ENCODE results near the gene KRT72.

The KRT72 gene

DNA sequence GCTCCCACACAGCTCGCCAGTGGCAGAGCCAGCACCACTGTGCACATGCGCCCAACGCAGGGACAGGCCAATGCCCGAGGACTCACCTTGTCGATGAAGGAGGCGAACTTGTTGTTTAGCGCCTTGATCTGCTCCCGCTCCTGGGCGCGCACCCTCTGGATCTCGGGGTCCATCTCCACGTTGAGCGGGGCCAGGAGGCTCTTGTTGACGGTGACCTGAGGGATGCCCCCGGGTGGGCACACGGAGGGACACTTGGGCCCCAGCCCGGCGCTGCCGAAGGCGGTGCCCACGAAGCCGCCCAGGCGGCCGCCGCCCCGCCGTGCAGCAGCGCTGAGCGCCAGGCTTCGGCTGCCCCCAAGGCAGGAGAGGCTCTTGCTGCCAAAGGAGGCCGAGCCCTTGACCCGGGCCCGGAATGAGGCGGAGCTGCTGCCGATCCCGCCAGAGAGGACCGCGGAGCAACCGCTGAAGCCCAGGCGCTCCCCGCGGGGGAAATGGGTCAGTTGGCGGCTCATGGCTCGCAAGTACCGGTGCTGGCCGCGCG is at the start of gene KRT72:
Gene KRT72 (minus strand): TSS at position 523 of the 541 bp plus-strand sequence. CDS start 11 bp downstream, at position 512.
- DNase-seq (ENCODE audit: low read depth), result no peak
- H3K4me3 ChIP-seq (ENCODE audit: low read depth, low read length), result no peak within 1 kb of the TSS

DNA sequence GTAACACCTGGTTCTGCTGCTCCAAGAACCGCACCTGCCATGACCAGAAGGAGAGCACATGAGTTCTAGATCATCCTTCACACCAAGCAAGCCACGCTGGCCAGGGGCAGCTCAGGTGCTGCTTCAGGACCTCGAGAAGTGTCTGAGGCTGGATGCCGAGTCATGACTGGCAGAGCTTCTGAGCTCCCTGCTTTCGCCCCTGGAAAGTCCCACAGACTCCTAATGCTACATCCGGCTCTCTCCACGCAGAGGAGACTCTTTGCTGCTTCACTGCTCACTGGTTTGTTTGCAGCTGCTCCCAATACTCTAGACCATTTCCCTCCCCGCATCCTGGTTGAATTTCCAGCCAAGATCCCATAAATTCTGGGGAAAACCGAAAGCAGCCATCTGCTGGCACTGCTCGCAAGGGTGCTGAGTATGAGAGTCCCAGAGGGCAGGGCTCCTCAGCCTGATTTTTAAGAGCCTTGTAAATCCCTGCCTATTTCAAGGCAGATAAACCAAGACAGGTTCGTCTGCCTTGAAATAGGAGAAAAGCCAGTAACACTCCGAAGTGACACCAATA is 49.3 kb upstream of the KRT72 start:
- TF ChIP-seq, protein P1, sequence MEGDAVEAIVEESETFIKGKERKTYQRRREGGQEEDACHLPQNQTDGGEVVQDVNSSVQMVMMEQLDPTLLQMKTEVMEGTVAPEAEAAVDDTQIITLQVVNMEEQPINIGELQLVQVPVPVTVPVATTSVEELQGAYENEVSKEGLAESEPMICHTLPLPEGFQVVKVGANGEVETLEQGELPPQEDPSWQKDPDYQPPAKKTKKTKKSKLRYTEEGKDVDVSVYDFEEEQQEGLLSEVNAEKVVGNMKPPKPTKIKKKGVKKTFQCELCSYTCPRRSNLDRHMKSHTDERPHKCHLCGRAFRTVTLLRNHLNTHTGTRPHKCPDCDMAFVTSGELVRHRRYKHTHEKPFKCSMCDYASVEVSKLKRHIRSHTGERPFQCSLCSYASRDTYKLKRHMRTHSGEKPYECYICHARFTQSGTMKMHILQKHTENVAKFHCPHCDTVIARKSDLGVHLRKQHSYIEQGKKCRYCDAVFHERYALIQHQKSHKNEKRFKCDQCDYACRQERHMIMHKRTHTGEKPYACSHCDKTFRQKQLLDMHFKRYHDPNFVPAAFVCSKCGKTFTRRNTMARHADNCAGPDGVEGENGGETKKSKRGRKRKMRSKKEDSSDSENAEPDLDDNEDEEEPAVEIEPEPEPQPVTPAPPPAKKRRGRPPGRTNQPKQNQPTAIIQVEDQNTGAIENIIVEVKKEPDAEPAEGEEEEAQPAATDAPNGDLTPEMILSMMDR (IDR thresholded peaks at IDR 0.05; ENCODE audit: control insufficient read depth, extremely low read depth, insufficient read depth), result no peak
- peak; percentile 98 for DNase-seq (ENCODE audit: low read depth)
- peak overlapping the region; percentile 5; the same call in 1 of the 2 replicates for H3K4me3 ChIP-seq (ENCODE audit: low read depth, low read length)

More for the DNA sequence above, at the start of gene KRT72:
- TF ChIP-seq, protein P1 (IDR thresholded peaks at IDR 0.05; ENCODE audit: control insufficient read depth, extremely low read depth, insufficient read depth), result no peak

DNA sequence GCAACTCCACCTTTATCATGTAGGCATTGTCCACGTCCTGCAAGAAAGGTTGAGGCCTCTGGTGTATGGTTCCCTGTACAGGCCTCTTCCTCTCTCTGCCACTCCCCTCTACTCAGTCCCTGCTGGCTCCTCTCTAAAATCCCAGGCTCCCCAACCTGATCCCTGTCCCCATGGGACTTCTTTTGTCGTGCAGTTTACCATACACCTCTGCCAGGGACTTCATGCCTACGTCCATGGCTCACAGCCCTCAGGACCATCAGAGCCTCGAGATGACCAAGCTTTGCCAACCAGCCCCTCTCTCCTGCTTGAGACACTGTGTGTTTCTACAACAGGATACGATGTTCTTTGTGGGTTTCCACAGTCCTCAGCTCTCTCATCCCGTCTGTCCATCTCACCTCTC is 47.8 kb upstream of the KRT72 start:
- no peak overlapping the region for H3K4me3 ChIP-seq (ENCODE audit: low read depth, low read length)
- no peak for DNase-seq (ENCODE audit: low read depth)
- TF ChIP-seq, protein P1 (IDR thresholded peaks at IDR 0.05; ENCODE audit: control insufficient read depth, extremely low read depth, insufficient read depth), result no peak

DNA sequence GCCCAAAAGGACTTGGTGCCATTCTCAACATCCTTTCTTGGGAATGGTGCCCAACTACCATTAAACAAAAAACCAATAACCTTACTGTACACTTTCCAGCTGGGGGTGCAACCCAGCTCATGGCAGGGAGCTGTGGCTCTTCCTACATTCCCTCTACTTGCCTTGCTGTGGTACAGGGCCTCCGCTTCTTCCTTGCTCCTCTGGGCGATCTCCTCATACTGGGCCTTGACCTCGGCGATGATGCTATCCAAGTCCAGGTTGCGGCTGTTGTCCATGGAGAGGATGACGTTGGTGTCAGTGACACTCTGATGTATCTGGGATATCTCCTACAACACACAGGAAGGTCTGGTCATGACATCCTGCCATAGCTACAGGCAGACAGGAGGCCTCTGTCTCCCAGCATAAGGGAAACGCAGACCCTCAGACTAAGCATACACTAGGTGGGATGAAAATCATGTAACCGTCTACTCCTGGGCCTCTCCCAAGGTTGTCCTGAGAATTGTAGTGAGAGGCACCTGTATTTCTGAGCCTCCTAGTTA is 46.8 kb upstream of the KRT72 start:
- DNase-seq (ENCODE audit: low read depth), result no peak
- no peak overlapping the region for H3K4me3 ChIP-seq (ENCODE audit: low read depth, low read length)
- TF ChIP-seq, protein P1 (IDR thresholded peaks at IDR 0.05; ENCODE audit: control insufficient read depth, extremely low read depth, insufficient read depth), result no peak

DNA sequence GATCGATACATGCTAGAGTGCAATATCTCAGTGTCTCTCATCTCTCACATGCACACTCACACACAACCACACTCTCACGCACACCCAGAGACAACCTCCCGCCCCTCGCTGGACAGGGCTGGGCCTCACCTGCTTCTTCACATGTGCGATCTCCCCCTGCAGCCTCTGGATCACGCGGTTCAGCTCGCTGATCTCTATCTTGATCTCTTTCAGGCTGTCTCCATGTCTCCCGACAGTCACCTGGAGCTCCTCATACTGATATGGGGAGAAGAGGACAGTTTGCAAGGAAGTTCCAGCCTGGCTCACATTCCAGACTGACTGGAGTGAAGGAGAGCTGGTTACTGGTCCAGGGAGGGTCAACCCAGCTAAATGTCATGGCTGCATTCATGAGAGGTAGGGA is 46.3 kb upstream of the KRT72 start:
- TF ChIP-seq, protein P1 (IDR thresholded peaks at IDR 0.05; ENCODE audit: control insufficient read depth, extremely low read depth, insufficient read depth), result no peak
- no peak overlapping the region for H3K4me3 ChIP-seq (ENCODE audit: low read depth, low read length)
- DNase-seq (ENCODE audit: low read depth), result no peak

DNA sequence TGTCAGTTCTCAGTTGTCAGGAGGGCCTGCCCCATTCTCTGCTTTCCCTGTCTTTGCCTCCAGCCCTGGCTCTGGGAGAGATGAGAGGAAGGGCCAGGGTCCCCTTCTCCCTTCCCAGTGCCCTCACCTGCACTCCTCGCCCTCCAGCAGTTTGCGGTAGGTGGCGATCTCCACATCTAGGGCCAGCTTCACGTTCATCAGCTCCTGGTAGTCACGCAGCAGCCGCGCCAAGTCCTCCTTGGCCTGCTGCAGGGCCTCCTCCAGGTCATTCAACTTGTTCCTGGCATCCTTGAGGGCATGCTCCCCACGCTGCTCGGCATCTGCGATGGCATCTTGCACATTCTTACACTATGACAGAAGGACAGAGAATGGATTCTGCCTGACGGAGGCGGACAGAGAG is 45.4 kb upstream of the KRT72 start:
- TF ChIP-seq, protein P1 (IDR thresholded peaks at IDR 0.05; ENCODE audit: control insufficient read depth, extremely low read depth, insufficient read depth), result no peak
- no peak overlapping the region for H3K4me3 ChIP-seq (ENCODE audit: low read depth, low read length)
- DNase-seq (ENCODE audit: low read depth), result no peak

All from LNCaP clone FGC (cell line).